Progenitor cell of endocrine pancreas (in vitro differentiated cells): ENCODE measurements around the gene PROM1. TPM values are rescaled to one million over a fixed set of nuclear protein-coding genes. Genes with fewer than 3 reads are reported as not detected.

Source experiments
- DNase-seq: peaks from one replicate; pipeline ENCODE4 v3.0.0; 2021; ENCODE audit warnings: low spot score; ENCODE audit not compliant: unreplicated experiment
- H3K27ac Mint-ChIP-seq: 2 replicates; pipeline ENCODE4 v1.8.0; 2021; ENCODE audit warnings: mild to moderate bottlenecking, moderate library complexity, mixed read lengths
- H3K27me3 Mint-ChIP-seq: 2 replicates; pipeline ENCODE4 v1.8.0; 2021; ENCODE audit warnings: mixed read lengths
- H3K36me3 Mint-ChIP-seq: 2 replicates; pipeline ENCODE4 v1.8.0; 2022; ENCODE audit warnings: mixed read lengths; ENCODE audit not compliant: insufficient read depth
- H3K4me1 Mint-ChIP-seq: 2 replicates; pipeline ENCODE4 v1.8.0; 2021; ENCODE audit warnings: low read depth, mixed read lengths
- H3K4me3 Mint-ChIP-seq: 2 replicates; pipeline ENCODE4 v1.8.0; 2021; ENCODE audit warnings: low read depth, mild to moderate bottlenecking, moderate library complexity, mixed read lengths
- H3K9me3 Mint-ChIP-seq: 2 replicates; pipeline ENCODE4 v1.8.0; 2021; ENCODE audit warnings: low read depth, mixed read lengths
- total RNA-seq: library from RNA; stranded (reverse); gene quantifications from 2 replicates; pipeline ENCODE4 v1.2.1, GENCODE V29; 2021
- TF ChIP-seq, protein P1 (sequence below): fragments of 200-600 bp; sonication (generic); IDR thresholded peaks from one replicate; pipeline ENCODE4 v1.5.0; 2021; ENCODE audit warnings: antibody characterized with exemption, mild to moderate bottlenecking; ENCODE audit not compliant: unreplicated experiment

The PROM1 gene
- total RNA-seq, 1 donor from 2014 or later = 105 TPM

DNA sequence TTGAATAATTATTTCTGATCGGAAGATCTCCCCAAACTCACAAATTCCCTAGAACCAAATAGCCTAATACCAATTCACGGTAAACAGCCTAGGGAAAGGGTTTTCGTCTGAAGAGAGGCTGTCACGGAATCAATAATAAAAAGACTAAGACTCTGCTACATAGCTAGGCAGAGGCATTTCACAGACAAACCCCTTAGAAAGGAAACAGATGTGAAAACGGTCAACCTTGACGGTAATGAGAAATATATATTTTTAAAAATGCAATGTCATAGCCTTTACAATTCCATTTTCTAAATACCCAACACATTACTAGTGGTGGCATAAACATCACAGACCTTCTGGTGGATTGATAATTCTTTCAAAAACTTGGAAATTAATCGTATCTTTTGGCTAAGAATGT lies 28.4 kb downstream of the PROM1 start:
- peaks cover 15% of the 10 kb centered on the region for H3K4me1 Mint-ChIP-seq
- no peak overlapping the region for H3K4me3 Mint-ChIP-seq
- no peak for DNase-seq
- H3K27me3 Mint-ChIP-seq = no peaks in the 10 kb centered on the region
- TF ChIP-seq, protein P1, sequence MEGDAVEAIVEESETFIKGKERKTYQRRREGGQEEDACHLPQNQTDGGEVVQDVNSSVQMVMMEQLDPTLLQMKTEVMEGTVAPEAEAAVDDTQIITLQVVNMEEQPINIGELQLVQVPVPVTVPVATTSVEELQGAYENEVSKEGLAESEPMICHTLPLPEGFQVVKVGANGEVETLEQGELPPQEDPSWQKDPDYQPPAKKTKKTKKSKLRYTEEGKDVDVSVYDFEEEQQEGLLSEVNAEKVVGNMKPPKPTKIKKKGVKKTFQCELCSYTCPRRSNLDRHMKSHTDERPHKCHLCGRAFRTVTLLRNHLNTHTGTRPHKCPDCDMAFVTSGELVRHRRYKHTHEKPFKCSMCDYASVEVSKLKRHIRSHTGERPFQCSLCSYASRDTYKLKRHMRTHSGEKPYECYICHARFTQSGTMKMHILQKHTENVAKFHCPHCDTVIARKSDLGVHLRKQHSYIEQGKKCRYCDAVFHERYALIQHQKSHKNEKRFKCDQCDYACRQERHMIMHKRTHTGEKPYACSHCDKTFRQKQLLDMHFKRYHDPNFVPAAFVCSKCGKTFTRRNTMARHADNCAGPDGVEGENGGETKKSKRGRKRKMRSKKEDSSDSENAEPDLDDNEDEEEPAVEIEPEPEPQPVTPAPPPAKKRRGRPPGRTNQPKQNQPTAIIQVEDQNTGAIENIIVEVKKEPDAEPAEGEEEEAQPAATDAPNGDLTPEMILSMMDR = no peak
- no peak overlapping the region for H3K27ac Mint-ChIP-seq
- peaks cover 7% of the 10 kb centered on the region for H3K36me3 Mint-ChIP-seq
- H3K9me3 Mint-ChIP-seq = no peaks in the 10 kb centered on the region

DNA sequence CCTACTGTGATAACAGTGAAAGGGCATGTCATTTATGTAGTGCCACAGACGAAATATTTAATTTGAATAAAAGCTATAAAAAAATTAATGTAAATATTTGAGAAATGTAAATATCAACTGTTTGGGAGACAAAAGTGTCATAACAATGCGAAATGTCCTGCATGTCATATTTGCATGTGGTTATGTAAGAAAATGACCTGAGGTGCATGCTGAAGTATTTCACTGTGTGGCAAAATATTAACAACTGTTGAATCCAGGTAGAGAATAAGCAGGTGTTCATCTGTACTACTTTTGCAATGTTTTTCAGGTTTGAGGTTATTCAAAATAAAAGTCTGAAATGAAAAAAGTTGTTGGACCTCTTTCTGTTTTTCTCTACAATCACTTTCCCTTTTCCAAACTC lies 30.9 kb downstream of the PROM1 start:
- no peaks in the 10 kb centered on the region for H3K27me3 Mint-ChIP-seq

DNA sequence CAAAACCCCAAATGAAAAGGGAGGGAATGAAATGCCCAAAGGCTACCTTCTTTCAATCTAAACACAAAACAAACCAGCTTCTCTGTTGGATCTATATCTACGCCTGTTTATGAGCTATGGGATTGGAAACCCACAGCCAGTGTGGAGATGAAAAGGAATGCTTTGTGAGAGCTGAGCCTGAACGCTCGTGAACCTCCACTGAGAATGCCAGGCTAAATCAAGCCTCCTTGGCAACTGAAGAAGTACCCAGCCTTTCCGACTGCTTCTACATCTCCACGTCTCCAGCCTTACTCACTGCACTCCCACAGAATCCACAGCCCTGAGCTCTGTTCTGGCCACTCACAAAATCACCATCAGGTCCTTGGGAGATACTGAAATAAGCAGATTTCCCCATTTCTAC lies 31.8 kb downstream of the PROM1 start:
- H3K36me3 Mint-ChIP-seq = peaks cover 5% of the 10 kb centered on the region
- H3K4me3 Mint-ChIP-seq = no peak overlapping the region
- DNase-seq = no peak
- TF ChIP-seq, protein P1 = no peak
- no peaks in the 10 kb centered on the region for H3K27me3 Mint-ChIP-seq
- H3K27ac Mint-ChIP-seq = no peak overlapping the region
- H3K9me3 Mint-ChIP-seq = no peaks in the 10 kb centered on the region
- H3K4me1 Mint-ChIP-seq = peaks cover 7% of the 10 kb centered on the region

More for the DNA sequence above, 30.9 kb downstream of the PROM1 start:
- H3K4me1 Mint-ChIP-seq = peaks cover 15% of the 10 kb centered on the region
- TF ChIP-seq, protein P1 = no peak
- peaks cover 5% of the 10 kb centered on the region for H3K36me3 Mint-ChIP-seq
- no peak overlapping the region for H3K27ac Mint-ChIP-seq
- H3K9me3 Mint-ChIP-seq = no peaks in the 10 kb centered on the region
- DNase-seq = no peak
- no peak overlapping the region for H3K4me3 Mint-ChIP-seq

DNA sequence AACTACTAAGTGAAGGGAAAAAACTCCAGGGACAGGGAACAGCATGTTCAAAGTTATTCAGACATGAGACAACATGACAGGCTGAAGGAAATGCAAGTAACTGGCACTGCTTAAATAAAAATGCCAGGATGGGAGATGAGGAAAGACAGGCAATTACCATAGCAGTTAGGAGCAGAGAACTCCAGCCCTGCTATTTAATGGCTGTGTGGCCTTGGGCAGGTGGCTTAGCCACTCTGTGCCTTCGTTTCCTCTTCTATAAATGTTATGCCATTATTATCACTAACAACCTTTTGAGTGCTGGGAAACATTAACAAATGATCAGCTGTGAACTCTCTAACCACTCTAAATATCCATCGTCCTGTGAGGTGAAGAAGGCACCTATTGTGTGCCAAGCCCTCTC lies 32.7 kb downstream of the PROM1 start:
- DNase-seq = no peak
- Mint-ChIP-seq H3K27me3 (no peaks in the 10 kb centered on the region), H3K4me1 (peaks cover 6% of the 10 kb centered on the region), H3K27ac (no peak overlapping the region), H3K4me3 (no peak overlapping the region), H3K9me3 (no peaks in the 10 kb centered on the region), H3K36me3 (peaks cover 5% of the 10 kb centered on the region)
- TF ChIP-seq, protein P1 = no peak

DNA sequence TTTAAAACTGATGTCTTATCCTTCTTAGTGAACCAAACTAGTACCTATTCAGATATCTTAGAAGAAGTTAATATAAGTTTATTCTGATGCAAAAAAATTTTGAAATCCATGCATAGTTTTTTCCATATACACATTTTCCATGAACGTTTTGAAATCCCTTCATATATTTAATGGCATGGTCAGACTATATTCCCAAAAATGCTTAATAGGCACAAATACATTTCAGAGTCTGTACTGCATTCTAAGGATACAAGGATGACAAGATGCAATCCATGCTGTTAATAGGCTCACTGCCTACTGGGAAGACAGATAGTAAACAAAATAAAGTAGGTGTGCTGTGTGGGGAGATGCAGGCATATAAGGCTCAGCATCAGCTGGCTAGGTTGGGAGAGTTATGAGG lies 33.2 kb downstream of the PROM1 start:
- TF ChIP-seq, protein P1 = no peak
- Mint-ChIP-seq H3K27ac (no peak overlapping the region), H3K36me3 (peaks cover 3% of the 10 kb centered on the region), H3K9me3 (no peaks in the 10 kb centered on the region), H3K4me3 (no peak overlapping the region), H3K4me1 (peaks cover 7% of the 10 kb centered on the region), H3K27me3 (no peaks in the 10 kb centered on the region)
- no peak for DNase-seq
